WTC11 (cell line): ENCODE measurements around the gene ACMSD. TPM values are rescaled to one million over a fixed set of nuclear protein-coding genes. Genes with fewer than 3 reads are reported as not detected.
A peak's percentile ranks its signal among the peaks of the same experiment; 100 is the strongest.
"Not testable (repeated sequence)": the region's sequence is repeated elsewhere in the genome, so short reads cannot be mapped to it uniquely, and the experiment has no call there.

Experiments
- ATAC-seq: fragments of 200-7000 bp; cut with Tn5 transposase; 2 replicates; pipeline ENCODE4 v1.10.0; 2021; ENCODE audit warnings: mild to moderate bottlenecking, moderate library complexity
- CTCF ChIA-PET: fragments of 300-600 bp; sonication (Branson Sonifier 250); formaldehyde crosslinking; loops from one replicate; lab custom pipeline; 2021; ENCODE audit warnings: antibody characterized with exemption; lab: Charles Lee
- POLR2A ChIA-PET: fragments of 350-600 bp; sonication (Branson Sonifier 250); formaldehyde crosslinking; loops from one replicate; lab custom pipeline; 2021; ENCODE audit warnings: antibody characterized with exemption; lab: Charles Lee
- DNase-seq: peaks from one replicate; pipeline ENCODE4 v3.0.0; 2021; ENCODE audit warnings: low spot score
- H3K27ac Mint-ChIP-seq: 2 replicates; pipeline ENCODE4 v1.8.0; 2021; ENCODE audit warnings: mixed read lengths
- H3K27me3 Mint-ChIP-seq: 2 replicates; pipeline ENCODE4 v1.8.0; 2021; ENCODE audit warnings: low read depth, mild to moderate bottlenecking, moderate library complexity, mixed read lengths
- H3K36me3 Mint-ChIP-seq: 2 replicates; pipeline ENCODE4 v1.8.0; 2021; ENCODE audit warnings: mixed read lengths
- H3K4me1 Mint-ChIP-seq: 2 replicates; pipeline ENCODE4 v1.8.0; 2022; ENCODE audit warnings: mixed read lengths
- H3K4me3 Mint-ChIP-seq: 2 replicates; pipeline ENCODE4 v1.8.0; 2021; ENCODE audit warnings: mild to moderate bottlenecking, moderate library complexity, mixed read lengths
- H3K9me3 Mint-ChIP-seq: 2 replicates; pipeline ENCODE4 v1.8.0; 2021; ENCODE audit warnings: mixed read lengths
- ARID4B ChIP-seq: sonication (generic); formaldehyde crosslinking; IDR thresholded peaks from 2 replicates; pipeline ENCODE4 v1.8.0; 2023; ENCODE audit warnings: missing genetic modification reagents, mild to moderate bottlenecking, borderline replicate concordance
- JAZF1 ChIP-seq: fragments of 250-450 bp; sonication (Bioruptor Pico); IDR thresholded peaks from 2 replicates; pipeline ENCODE4 v1.9.0; 2021; ENCODE audit warnings: moderate library complexity, mild to moderate bottlenecking, inconsistent platforms
- NFATC4 ChIP-seq: fragments of 250-450 bp; sonication (Bioruptor Pico); IDR thresholded peaks from 2 replicates; pipeline ENCODE4 v1.9.0; 2021; ENCODE audit warnings: mild to moderate bottlenecking
- NFYB ChIP-seq: sonication (generic); formaldehyde crosslinking; conservative IDR thresholded peaks from 2 replicates; pipeline ENCODE4 v1.8.0; 2022; ENCODE audit warnings: low read depth, missing genetic modification reagents
- SOX15 ChIP-seq: fragments of 250-450 bp; sonication (Bioruptor Pico); IDR thresholded peaks from 2 replicates; pipeline ENCODE4 v1.9.0; 2021; ENCODE audit warnings: mild to moderate bottlenecking
- TEAD4 ChIP-seq: sonication (generic); formaldehyde crosslinking; IDR thresholded peaks from 2 replicates; pipeline ENCODE4 v1.8.0; 2022; ENCODE audit warnings: mild to moderate bottlenecking, missing genetic modification reagents
- ZBTB21 ChIP-seq: sonication (generic); formaldehyde crosslinking; IDR thresholded peaks from 2 replicates; pipeline ENCODE4 v1.8.1; 2023; ENCODE audit warnings: mild to moderate bottlenecking, missing genetic modification reagents, borderline replicate concordance
- ZMAT4 ChIP-seq: fragments of 250-450 bp; sonication (Bioruptor Pico); IDR thresholded peaks from 2 replicates; pipeline ENCODE4 v1.9.0; 2021; ENCODE audit warnings: mild to moderate bottlenecking
- ZNF232 ChIP-seq: sonication (generic); formaldehyde crosslinking; IDR thresholded peaks from 2 replicates; pipeline ENCODE4 v1.8.0; 2022; ENCODE audit warnings: mild to moderate bottlenecking, missing genetic modification reagents
- ZNF423 ChIP-seq: fragments of 250-450 bp; sonication (Bioruptor Pico); IDR thresholded peaks from 2 replicates; pipeline ENCODE4 v2.1.2; 2022; ENCODE audit warnings: mild to moderate bottlenecking, moderate library complexity
- ZNF512 ChIP-seq: sonication (generic); formaldehyde crosslinking; IDR thresholded peaks from 2 replicates; pipeline ENCODE4 v1.8.1; 2022; ENCODE audit warnings: missing genetic modification reagents, borderline replicate concordance
- total RNA-seq: library from RNA; stranded (reverse); gene quantifications from 3 replicates; pipeline ENCODE4 v1.2.3, GENCODE V29; 2021

ACMSD gene
- total RNA-seq, 1 experiment from 2014 or later = not detected

GRCh38 chr2:134819334-134819733 is 19.1 kb upstream of the ACMSD start:
- no peak overlapping the region for H3K4me3 Mint-ChIP-seq
- peaks cover 3% of the 10 kb centered on the region for H3K36me3 Mint-ChIP-seq
- no peak overlapping the region for H3K27ac Mint-ChIP-seq
- ChIA-PET CTCF (no interaction called here), POLR2A (no interaction called here)
- no peak for TF ChIP-seq ZBTB21
- TF ChIP-seq NFYB (CRISPR knock-in tag) = no peak
- TF ChIP-seq ZNF232 = no peak
- H3K9me3 Mint-ChIP-seq = peaks cover 6% of the 10 kb centered on the region
- ATAC-seq (no peak), DNase-seq (no peak)
- H3K27me3 Mint-ChIP-seq = no peaks in the 10 kb centered on the region
- no peaks in the 10 kb centered on the region for H3K4me1 Mint-ChIP-seq

GRCh38 chr2:134823431-134823830 is 15.0 kb upstream of the ACMSD start:
- H3K9me3 Mint-ChIP-seq = peaks cover 14% of the 10 kb centered on the region
- ATAC-seq = no peak
- H3K27ac Mint-ChIP-seq = no peak overlapping the region

GRCh38 chr2:134823832-134824231 is 14.6 kb upstream of the ACMSD start:
- POLR2A ChIA-PET = no interaction called here
- Mint-ChIP-seq H3K4me1 (peaks cover 3% of the 10 kb centered on the region; the same call in 1 of the 2 replicates), H3K27me3 (peaks cover 3% of the 10 kb centered on the region), H3K4me3 (no peak overlapping the region), H3K36me3 (peaks cover 10% of the 10 kb centered on the region), H3K27ac (no peak overlapping the region), H3K9me3 (peaks cover 14% of the 10 kb centered on the region)
- no peak for DNase-seq
- ATAC-seq = no peak
- CTCF ChIA-PET = no interaction called here
- TF ChIP-seq ARID4B (CRISPR knock-in tag) (no peak), JAZF1 (CRISPR knock-in tag) (no peak), ZNF423 (CRISPR knock-in tag) (no peak), SOX15 (CRISPR knock-in tag) (no peak), ZNF512 (CRISPR knock-in tag) (no peak), TEAD4 (CRISPR knock-in tag) (no peak)

More at GRCh38 chr2:134823431-134823830, 15.0 kb upstream of the ACMSD start:
- H3K4me1 Mint-ChIP-seq = peaks cover 3% of the 10 kb centered on the region; the same call in 1 of the 2 replicates
- TF ChIP-seq ARID4B (CRISPR knock-in tag) (no peak), ZMAT4 (CRISPR knock-in tag) (no peak), NFATC4 (CRISPR knock-in tag) (no peak), JAZF1 (CRISPR knock-in tag) (no peak)
- no peak for DNase-seq
- H3K27me3 Mint-ChIP-seq = peaks cover 3% of the 10 kb centered on the region
- peaks cover 10% of the 10 kb centered on the region for H3K36me3 Mint-ChIP-seq
- H3K4me3 Mint-ChIP-seq = no peak overlapping the region
- ChIA-PET POLR2A (no interaction called here), CTCF (no interaction called here)

- H3K27me3 Mint-ChIP-seq, POLR2A ChIA-PET, CTCF ChIA-PET, H3K27ac Mint-ChIP-seq, DNase-seq, H3K4me1 Mint-ChIP-seq, ATAC-seq, H3K36me3 Mint-ChIP-seq: not testable (repeated sequence)
- Mint-ChIP-seq H3K9me3 (peaks cover 11% of the 10 kb centered on the region), H3K4me3 (peak overlapping the region; percentile 45)
These were observed 12.7 kb upstream of the ACMSD start for GRCh38 chr2:134825716-134826115.
